Skeletal muscle tissue (tissue), 4 donors: ENCODE data around the gene MRAP. TPM values are rescaled to one million over a fixed set of nuclear protein-coding genes. Genes with fewer than 3 reads are reported as not detected.

Experiments used
- H3K27ac ChIP-seq: one replicate; pipeline ENCODE4 v1.7.0; 2013; ENCODE audit warnings: mild to moderate bottlenecking, low read depth, low read length, inconsistent platforms
- H3K27me3 ChIP-seq, 3 donors: one replicate each; pipeline ENCODE4 v1.7.0; 2013; ENCODE audit warnings: low read length in 3 of 3; ENCODE audit not compliant: control insufficient read depth in 3 of 3, insufficient read depth in 3 of 3
- H3K36me3 ChIP-seq, 3 donors: one replicate each; pipeline ENCODE4 v1.7.0; 2013; ENCODE audit warnings: low read length in 3 of 3; ENCODE audit not compliant: control insufficient read depth in 3 of 3, insufficient read depth in 3 of 3
- H3K4me1 ChIP-seq, 3 donors: one replicate each; pipeline ENCODE4 v1.7.0; 2013; ENCODE audit warnings: low read length in 3 of 3, mild to moderate bottlenecking in 3 of 3; ENCODE audit not compliant: control insufficient read depth in 3 of 3, insufficient read depth in 3 of 3
- H3K4me3 ChIP-seq, 3 donors: one replicate each; pipeline ENCODE4 v1.7.0; 2013; ENCODE audit warnings: low read length in 3 of 3
- H3K9ac ChIP-seq, 3 donors: one replicate each; pipeline ENCODE4 v1.7.0; 2013; ENCODE audit warnings: low read length in 3 of 3, mild to moderate bottlenecking in 3 of 3, moderate library complexity in 2 of 3, low read depth in 1 of 3
- H3K9me3 ChIP-seq, 3 donors: one replicate each; pipeline ENCODE4 v1.7.0; 2013; ENCODE audit warnings: low read length in 3 of 3; ENCODE audit not compliant: control insufficient read depth in 3 of 3
- total RNA-seq: library from RNA; depleted of rRNA; stranded (reverse); fragments of >200 nt; gene quantifications from one replicate; pipeline ENCODE4 v1.2.3, GENCODE V29; 2014
- donor health status: Osteomylitis.

The MRAP gene
- total RNA-seq, 1 donor from 2014 or later = 2.6 TPM

DNA sequence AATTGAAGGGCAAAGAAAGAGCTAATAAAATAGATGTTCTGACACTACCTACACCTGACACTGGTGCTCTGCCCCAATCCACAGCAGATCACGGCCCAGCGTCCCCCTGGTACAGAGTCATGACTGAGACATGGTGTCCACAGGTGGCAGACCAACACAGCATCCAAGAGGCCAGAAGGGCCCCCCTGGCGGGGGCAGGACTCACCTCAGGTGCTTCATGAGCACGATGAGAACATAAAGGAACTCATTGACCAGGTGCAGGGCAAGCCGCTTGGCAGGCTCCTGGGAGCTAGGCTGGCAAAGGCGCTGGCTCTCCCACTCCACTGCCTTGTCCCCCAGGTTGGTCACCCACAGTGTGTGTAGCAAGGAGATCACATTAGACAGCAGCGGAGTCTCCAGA is 20.4 kb downstream of the MRAP start:
- Histone ChIP-seq H3K4me3 (no peak overlapping the region), H3K27ac (no peak overlapping the region), H3K9me3 (no peaks in the 10 kb centered on the region), H3K9ac (no peak overlapping the region), H3K4me1 (no peaks in the 10 kb centered on the region), H3K27me3 (no peaks in the 10 kb centered on the region), H3K36me3 (peaks cover 86 to 87% (median 87%) of the 10 kb centered on the region in 3 donors)

DNA sequence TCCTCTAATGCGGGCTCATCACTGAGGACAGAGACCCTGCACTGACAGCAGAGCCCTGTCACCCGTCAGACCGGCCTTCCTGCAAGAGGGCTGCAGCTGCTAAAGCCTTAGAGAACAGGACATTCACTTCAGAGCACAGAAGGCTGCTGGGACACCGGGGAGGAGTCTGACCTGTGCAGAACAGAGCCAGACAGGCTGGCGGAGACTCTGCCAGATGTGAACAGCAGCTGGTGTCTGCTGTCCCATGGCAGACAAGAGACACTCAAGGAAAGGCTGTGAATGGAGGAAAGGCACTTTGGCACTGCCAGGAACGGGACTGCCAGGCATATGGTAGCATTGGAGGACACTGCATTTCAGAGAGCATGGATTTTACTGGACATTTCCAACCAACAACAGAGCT is 21.4 kb downstream of the MRAP start:
- no peaks in the 10 kb centered on the region for H3K27me3 ChIP-seq

DNA sequence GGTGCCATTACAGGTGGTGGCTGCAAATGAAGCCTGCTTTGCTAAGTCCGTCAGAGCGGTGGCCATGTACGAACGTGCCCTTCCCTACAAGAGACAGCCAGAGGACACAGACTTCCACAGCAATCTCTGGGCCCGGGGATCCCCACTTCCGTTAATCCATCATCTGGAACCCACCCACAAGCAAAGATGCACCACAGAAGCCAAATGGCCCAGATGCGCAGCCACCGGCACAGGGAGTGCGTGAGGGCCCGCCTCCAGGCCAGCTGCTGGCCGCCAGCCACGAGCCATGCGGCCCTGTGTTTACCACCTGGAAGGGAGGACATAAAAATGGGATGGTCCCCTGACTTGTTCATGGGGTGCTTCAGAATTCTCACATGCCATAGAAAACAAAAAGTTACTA is 22.1 kb downstream of the MRAP start:
- no peaks in the 10 kb centered on the region for H3K27me3 ChIP-seq
- no peak overlapping the region for H3K4me3 ChIP-seq
- H3K9me3 ChIP-seq = no peaks in the 10 kb centered on the region
- no peaks in the 10 kb centered on the region for H3K4me1 ChIP-seq
- no peak overlapping the region for H3K27ac ChIP-seq
- H3K36me3 ChIP-seq = peaks cover 91 to 96% (median 93%) of the 10 kb centered on the region in 3 donors
- H3K9ac ChIP-seq = no peak overlapping the region

More for the DNA sequence above, 21.4 kb downstream of the MRAP start:
- peaks cover 90 to 91% (median 90%) of the 10 kb centered on the region in 3 donors for H3K36me3 ChIP-seq
- no peaks in the 10 kb centered on the region for H3K9me3 ChIP-seq
- no peak overlapping the region for H3K27ac ChIP-seq
- H3K4me1 ChIP-seq = no peaks in the 10 kb centered on the region
- H3K4me3 ChIP-seq = no peak overlapping the region
- no peak overlapping the region for H3K9ac ChIP-seq

DNA sequence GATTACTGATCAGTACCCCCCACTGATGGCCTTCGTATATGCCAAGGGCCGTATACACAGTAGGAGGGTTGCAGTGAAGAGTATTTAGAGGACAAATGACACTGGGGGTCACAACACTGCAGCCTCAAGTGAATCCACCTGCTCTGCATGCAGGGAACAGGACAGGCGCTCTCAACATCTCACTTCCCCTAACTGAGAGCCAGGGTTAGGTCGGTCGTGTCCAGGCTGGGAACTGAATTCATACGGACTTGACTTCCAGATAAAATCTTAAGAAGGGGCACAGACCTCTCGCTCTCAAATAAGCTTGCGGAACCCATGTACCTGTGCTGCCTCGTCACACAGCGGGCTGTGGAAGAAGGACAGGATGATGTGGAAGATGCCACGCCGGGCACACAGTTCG is 22.8 kb downstream of the MRAP start:
- Histone ChIP-seq H3K9me3 (no peaks in the 10 kb centered on the region), H3K36me3 (peaks cover 88 to 92% (median 89%) of the 10 kb centered on the region in 3 donors), H3K4me1 (no peaks in the 10 kb centered on the region), H3K27me3 (no peaks in the 10 kb centered on the region), H3K4me3 (no peak overlapping the region), H3K27ac (no peak overlapping the region), H3K9ac (no peak overlapping the region)

DNA sequence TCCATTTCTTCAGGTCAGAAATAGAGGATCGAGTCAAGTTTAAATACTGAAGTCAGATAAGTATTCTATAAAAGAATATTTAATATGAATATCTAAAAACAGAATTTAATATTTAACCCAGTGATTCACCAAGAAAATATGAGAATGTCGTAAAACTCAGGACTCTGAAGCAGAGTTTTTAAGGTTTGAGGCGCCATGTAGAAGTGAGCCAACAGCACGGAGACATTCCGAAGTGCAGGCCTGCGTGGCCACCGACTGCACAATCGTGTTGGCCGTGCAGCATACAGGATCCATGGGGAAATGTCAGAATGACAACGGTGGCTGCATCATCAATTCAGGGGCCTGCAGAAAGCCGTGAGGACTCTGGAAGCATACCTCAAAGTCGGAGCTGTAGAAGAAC is 23.4 kb downstream of the MRAP start:
- Histone ChIP-seq H3K4me1 (no peaks in the 10 kb centered on the region), H3K36me3 (peaks cover 85 to 86% (median 85%) of the 10 kb centered on the region in 3 donors), H3K4me3 (no peak overlapping the region), H3K27ac (no peak overlapping the region), H3K9ac (no peak overlapping the region), H3K27me3 (no peaks in the 10 kb centered on the region), H3K9me3 (no peaks in the 10 kb centered on the region)

DNA sequence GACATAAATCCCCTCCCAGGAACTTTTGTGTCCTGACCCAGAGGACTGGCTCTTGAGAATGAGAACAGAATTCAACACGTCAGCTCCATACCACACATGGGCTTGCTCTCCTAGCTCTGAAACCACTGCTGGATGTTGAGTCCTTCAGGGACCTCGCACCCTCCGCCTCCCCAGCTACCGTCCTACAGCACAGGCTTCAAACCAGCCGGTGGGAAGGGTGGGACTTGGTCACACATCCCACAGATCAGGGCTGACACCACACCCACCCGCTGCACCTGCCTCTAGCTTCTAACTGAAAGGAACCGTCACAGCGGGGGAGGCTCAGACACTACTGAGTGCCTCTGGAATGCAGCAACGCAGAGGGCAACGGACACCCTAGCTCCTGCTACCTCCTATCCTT is 24.0 kb downstream of the MRAP start:
- peaks cover 79 to 80% (median 79%) of the 10 kb centered on the region in 3 donors for H3K36me3 ChIP-seq

DNA sequence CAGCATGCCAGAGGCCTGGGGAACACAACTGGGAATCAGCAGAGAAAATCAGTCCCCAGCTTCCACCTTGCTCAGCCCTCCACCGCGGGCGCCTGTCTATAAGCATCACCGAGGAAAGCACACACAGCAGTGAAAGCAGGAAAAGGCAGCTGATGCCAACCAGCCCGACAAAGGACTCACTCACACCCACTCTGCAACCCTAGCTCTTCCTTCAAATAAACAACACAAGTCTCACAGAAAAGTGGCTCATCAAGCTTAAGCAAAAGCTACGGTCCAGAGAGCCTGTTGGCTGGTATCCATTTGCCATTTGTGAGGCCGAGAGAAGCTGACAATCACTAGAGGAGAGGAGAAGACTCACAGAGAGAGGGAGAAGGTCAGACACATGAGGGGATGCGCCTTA is 27.1 kb downstream of the MRAP start:
- no peaks in the 10 kb centered on the region for H3K27me3 ChIP-seq
- no peak overlapping the region for H3K27ac ChIP-seq
- no peaks in the 10 kb centered on the region for H3K9me3 ChIP-seq
- H3K4me3 ChIP-seq = no peak overlapping the region
- peaks cover 6 to 11% (median 7%) of the 10 kb centered on the region in 3 donors for H3K4me1 ChIP-seq
- H3K9ac ChIP-seq = no peak overlapping the region
- H3K36me3 ChIP-seq = peaks cover 53 to 55% (median 54%) of the 10 kb centered on the region in 3 donors

More for the DNA sequence above, 24.0 kb downstream of the MRAP start:
- H3K4me1 ChIP-seq = no peaks in the 10 kb centered on the region
- H3K27ac ChIP-seq = no peak overlapping the region
- no peak overlapping the region for H3K9ac ChIP-seq
- H3K27me3 ChIP-seq = no peaks in the 10 kb centered on the region
- H3K4me3 ChIP-seq = no peak overlapping the region
- no peaks in the 10 kb centered on the region for H3K9me3 ChIP-seq

DNA sequence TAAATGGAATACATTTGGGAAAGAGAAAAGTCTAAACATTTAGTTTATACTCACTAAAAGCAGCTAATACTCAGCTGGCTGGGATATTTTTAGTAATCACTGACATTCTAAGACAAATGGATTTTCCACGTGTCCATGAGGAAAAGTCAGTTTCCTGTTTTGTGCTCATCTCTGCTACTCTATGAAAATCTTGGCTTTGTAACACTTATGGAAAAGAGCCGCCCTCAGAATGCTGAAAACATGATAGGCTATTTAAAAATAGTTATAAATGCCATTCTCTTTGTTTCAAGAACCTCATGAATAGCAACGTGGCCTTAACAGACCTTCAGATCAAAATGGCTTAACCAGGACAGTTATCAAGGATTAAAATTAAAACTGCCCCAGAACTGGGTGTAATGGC is 29.9 kb downstream of the MRAP start:
- Histone ChIP-seq H3K27me3 (no peaks in the 10 kb centered on the region), H3K4me1 (peaks cover 6 to 11% (median 7%) of the 10 kb centered on the region in 3 donors), H3K9me3 (no peaks in the 10 kb centered on the region), H3K36me3 (peaks cover 43 to 46% (median 45%) of the 10 kb centered on the region in 3 donors), H3K27ac (peak overlapping the region; percentile 67), H3K4me3 (no peak overlapping the region), H3K9ac (no peak overlapping the region)

DNA sequence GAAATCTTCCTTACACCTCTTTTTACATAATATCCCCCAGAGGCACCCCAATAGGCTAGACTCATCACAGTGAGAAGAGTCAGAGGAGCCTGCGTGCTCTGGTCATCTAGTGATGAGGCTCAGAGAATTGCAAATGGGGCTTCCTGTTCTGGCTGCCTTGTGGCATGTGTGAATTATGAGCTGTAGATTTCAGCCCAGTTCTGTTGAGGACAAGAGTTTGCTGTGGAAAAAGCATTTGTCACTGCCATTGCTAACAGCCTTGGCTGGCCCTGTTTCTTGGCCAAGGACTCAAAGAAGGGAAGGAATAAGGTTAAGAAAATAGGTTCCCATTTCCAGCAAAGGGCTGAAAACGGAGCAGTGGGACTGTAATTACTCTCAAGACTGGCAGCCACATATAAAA is 30.7 kb downstream of the MRAP start:
- Histone ChIP-seq H3K27me3 (no peaks in the 10 kb centered on the region), H3K36me3 (peaks cover 40 to 46% (median 42%) of the 10 kb centered on the region in 3 donors), H3K9me3 (no peaks in the 10 kb centered on the region), H3K4me3 (no peak overlapping the region), H3K4me1 (peaks cover 6 to 11% (median 7%) of the 10 kb centered on the region in 3 donors), H3K27ac (peak overlapping the region; percentile 67), H3K9ac (no peak overlapping the region)

DNA sequence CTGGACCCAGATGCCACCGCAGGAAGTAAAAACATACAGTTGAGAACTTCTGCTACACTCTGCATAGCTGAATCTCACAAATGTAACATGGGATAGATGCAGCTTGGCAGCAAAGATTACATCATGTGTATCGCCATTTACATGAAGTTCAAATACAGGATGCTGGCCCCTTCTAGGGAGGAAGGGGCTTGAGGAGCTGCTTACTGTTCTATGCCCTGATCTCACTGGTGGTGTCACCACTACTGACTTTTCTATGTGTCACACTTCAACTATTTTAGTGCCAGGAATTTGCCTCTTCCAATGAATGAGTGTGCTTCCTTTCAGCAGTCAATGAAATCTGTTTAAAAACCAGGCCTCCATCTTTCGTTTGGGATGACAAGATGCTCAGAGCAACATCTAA is 31.1 kb downstream of the MRAP start:
- Histone ChIP-seq H3K4me3 (no peak overlapping the region), H3K27me3 (no peaks in the 10 kb centered on the region), H3K36me3 (peaks cover 41 to 48% (median 42%) of the 10 kb centered on the region in 3 donors), H3K27ac (peak overlapping the region; percentile 67), H3K9me3 (no peaks in the 10 kb centered on the region), H3K4me1 (peaks cover 6 to 11% (median 7%) of the 10 kb centered on the region in 3 donors), H3K9ac (no peak overlapping the region)
